ENCODE data around the gene ARHGAP12. TPM values are rescaled to one million over a fixed set of nuclear protein-coding genes. Genes with fewer than 3 reads are reported as not detected.

ARHGAP12 gene
- total RNA-seq, 1 experiment from 2014 or later: 51.9 TPM

GRCh38 chr10:31977440-31978155, 49.0 kb upstream of the ARHGAP12 start:
- H2AFZ ChIP-seq: no peak overlapping the region
- ChIA-PET CTCF (interaction anchor here (1.1 kb wide), 1 partner anchor 116 kb away, joined by 3 read pairs; no protein-coding TSS in a partner anchor), POLR2A (ENCODE audit: unreplicated experiment) (no interaction called here)
- peak; percentile 8 to 83 for DNase-seq
- peak overlapping the region; percentile 15; the same call in 1 of the 2 replicates for H3K4me2 ChIP-seq
- no TSS peak for BruUV-seq (replicated peaks)
- H3K27me3 ChIP-seq (ENCODE audit: insufficient read depth, low read depth): no peaks in the 10 kb centered on the region
- TF ChIP-seq EZH2 (IDR thresholded peaks at IDR 0.05; ENCODE audit: low read depth): no peak
- TF ChIP-seq, protein P1, sequence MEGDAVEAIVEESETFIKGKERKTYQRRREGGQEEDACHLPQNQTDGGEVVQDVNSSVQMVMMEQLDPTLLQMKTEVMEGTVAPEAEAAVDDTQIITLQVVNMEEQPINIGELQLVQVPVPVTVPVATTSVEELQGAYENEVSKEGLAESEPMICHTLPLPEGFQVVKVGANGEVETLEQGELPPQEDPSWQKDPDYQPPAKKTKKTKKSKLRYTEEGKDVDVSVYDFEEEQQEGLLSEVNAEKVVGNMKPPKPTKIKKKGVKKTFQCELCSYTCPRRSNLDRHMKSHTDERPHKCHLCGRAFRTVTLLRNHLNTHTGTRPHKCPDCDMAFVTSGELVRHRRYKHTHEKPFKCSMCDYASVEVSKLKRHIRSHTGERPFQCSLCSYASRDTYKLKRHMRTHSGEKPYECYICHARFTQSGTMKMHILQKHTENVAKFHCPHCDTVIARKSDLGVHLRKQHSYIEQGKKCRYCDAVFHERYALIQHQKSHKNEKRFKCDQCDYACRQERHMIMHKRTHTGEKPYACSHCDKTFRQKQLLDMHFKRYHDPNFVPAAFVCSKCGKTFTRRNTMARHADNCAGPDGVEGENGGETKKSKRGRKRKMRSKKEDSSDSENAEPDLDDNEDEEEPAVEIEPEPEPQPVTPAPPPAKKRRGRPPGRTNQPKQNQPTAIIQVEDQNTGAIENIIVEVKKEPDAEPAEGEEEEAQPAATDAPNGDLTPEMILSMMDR (conservative IDR thresholded peaks at IDR 0.05): no peak
- H3K27ac ChIP-seq: peak overlapping the region; percentile 44
- intact Hi-C loops (cut with micrococcal nuclease; ENCODE audit: unreplicated experiment): no loop called here
- no peaks in the 10 kb centered on the region for H3K36me3 ChIP-seq (ENCODE audit: low read depth)
- no peaks in the 10 kb centered on the region for H3K9me2 ChIP-seq (ENCODE audit: insufficient read depth)
- no peaks in the 10 kb centered on the region for H3K79me2 ChIP-seq (ENCODE audit: low read depth)
- peaks cover 12% of the 10 kb centered on the region for H3K4me1 ChIP-seq (replicated peaks; ENCODE audit: insufficient read depth)
- no peaks in the 10 kb centered on the region for H3K9me3 ChIP-seq (ENCODE audit: insufficient read depth, low read depth)
- H3F3A ChIP-seq (ENCODE audit: insufficient read depth, low read depth): 0 out of 2 replicates have a peak, but pooled peaks cover 4% of the 10 kb centered on the region
- H4K20me1 ChIP-seq (ENCODE audit: insufficient read depth): no peaks in the 10 kb centered on the region
- no peak overlapping the region for H3K4me3 ChIP-seq

GRCh38 chr10:31975157-31975765, 46.6 kb upstream of the ARHGAP12 start:
- ChIA-PET POLR2A (ENCODE audit: unreplicated experiment) (no interaction called here), CTCF (no interaction called here)
- no peaks in the 10 kb centered on the region for H3K27me3 ChIP-seq (ENCODE audit: insufficient read depth, low read depth)
- DNase-seq: no peak
- no peaks in the 10 kb centered on the region for H3K9me2 ChIP-seq (ENCODE audit: insufficient read depth)
- no peaks in the 10 kb centered on the region for H3K9me3 ChIP-seq (ENCODE audit: insufficient read depth, low read depth)
- H3K4me1 ChIP-seq (replicated peaks; ENCODE audit: insufficient read depth): peaks cover 12% of the 10 kb centered on the region
- H3K79me2 ChIP-seq (ENCODE audit: low read depth): no peaks in the 10 kb centered on the region
- BruUV-seq (replicated peaks): no TSS peak
- H3K4me2 ChIP-seq: no peak overlapping the region
- intact Hi-C loops (cut with micrococcal nuclease; ENCODE audit: unreplicated experiment): no loop called here
- TF ChIP-seq, protein P1 (conservative IDR thresholded peaks at IDR 0.05): no peak
- TF ChIP-seq EZH2 (IDR thresholded peaks at IDR 0.05; ENCODE audit: low read depth): no peak
- no peaks in the 10 kb centered on the region for H4K20me1 ChIP-seq (ENCODE audit: insufficient read depth)
- H3K4me3 ChIP-seq: no peak overlapping the region
- H2AFZ ChIP-seq: no peak overlapping the region
- no peak overlapping the region for H3K27ac ChIP-seq
- no peaks in the 10 kb centered on the region for H3K36me3 ChIP-seq (ENCODE audit: low read depth)
- H3F3A ChIP-seq (ENCODE audit: insufficient read depth, low read depth): 0 out of 2 replicates have a peak, but pooled peaks cover 4% of the 10 kb centered on the region

DNA sequence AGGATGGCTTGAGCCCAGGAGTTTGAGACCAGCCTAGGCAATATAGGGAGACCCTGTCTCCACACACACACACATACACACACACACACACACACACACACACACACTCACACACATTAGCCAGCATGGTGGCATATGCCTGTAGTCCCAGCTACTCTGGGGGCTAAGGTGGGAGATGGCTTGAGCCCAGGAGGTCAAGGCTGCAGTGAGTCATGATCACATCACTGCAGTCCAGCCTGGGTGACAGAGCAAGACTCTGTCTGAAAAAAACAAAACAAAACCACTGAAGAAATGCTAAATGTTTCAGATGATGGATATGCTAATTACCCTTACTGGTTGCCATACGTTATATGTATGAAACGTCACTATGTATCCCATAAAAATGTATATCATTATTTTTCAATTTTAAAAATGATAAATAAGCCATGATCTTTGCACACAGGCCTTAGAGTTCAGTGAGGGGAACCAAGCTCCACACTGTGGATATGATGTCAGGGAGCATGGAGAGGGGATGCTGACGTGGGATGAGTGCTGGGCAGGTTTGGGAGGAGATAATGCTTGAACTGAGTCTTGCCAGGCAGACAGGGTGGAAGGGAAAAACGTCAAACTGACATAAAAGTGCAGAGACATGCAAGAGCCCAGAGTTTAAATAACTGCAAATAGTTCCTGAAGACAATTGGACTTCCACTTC, 45.9 kb upstream of the ARHGAP12 start:
- ChIA-PET POLR2A (ENCODE audit: unreplicated experiment) (no interaction called here), CTCF (no interaction called here)
- no TSS peak for BruUV-seq (replicated peaks)
- no peak overlapping the region for H2AFZ ChIP-seq
- intact Hi-C loops (cut with micrococcal nuclease; ENCODE audit: unreplicated experiment): no loop called here
- H3K79me2 ChIP-seq (ENCODE audit: low read depth): no peaks in the 10 kb centered on the region
- H3K4me1 ChIP-seq (replicated peaks; ENCODE audit: insufficient read depth): peaks cover 12% of the 10 kb centered on the region
- H3K36me3 ChIP-seq (ENCODE audit: low read depth): no peaks in the 10 kb centered on the region
- no peak overlapping the region for H3K4me2 ChIP-seq
- no peak for DNase-seq
- no peaks in the 10 kb centered on the region for H4K20me1 ChIP-seq (ENCODE audit: insufficient read depth)
- H3K27me3 ChIP-seq (ENCODE audit: insufficient read depth, low read depth): no peaks in the 10 kb centered on the region
- H3K9me3 ChIP-seq (ENCODE audit: insufficient read depth, low read depth): no peaks in the 10 kb centered on the region
- no peak overlapping the region for H3K4me3 ChIP-seq
- no peak for TF ChIP-seq EZH2 (IDR thresholded peaks at IDR 0.05; ENCODE audit: low read depth)
- H3K27ac ChIP-seq: no peak overlapping the region
- H3K9me2 ChIP-seq (ENCODE audit: insufficient read depth): no peaks in the 10 kb centered on the region
- 0 out of 2 replicates have a peak, but pooled peaks cover 4% of the 10 kb centered on the region for H3F3A ChIP-seq (ENCODE audit: insufficient read depth, low read depth)
